ENCODE results near the gene B3GAT1.

GRCh38 chr11:134370526-134371435 is 41.3 kb downstream of the B3GAT1 start:
- no peak for TF ChIP-seq CTCF (conservative IDR thresholded peaks at IDR 0.05; ENCODE audit: low read depth, low read length)
- no peak for TF ChIP-seq EZH2 (IDR thresholded peaks at IDR 0.05; ENCODE audit: borderline replicate concordance, low read depth, low read length, poor library complexity, severe bottlenecking)

Data from A673 (cell line).